ENCODE measurements around the gene KRTAP5-3.

Gene KRTAP5-3

DNA sequence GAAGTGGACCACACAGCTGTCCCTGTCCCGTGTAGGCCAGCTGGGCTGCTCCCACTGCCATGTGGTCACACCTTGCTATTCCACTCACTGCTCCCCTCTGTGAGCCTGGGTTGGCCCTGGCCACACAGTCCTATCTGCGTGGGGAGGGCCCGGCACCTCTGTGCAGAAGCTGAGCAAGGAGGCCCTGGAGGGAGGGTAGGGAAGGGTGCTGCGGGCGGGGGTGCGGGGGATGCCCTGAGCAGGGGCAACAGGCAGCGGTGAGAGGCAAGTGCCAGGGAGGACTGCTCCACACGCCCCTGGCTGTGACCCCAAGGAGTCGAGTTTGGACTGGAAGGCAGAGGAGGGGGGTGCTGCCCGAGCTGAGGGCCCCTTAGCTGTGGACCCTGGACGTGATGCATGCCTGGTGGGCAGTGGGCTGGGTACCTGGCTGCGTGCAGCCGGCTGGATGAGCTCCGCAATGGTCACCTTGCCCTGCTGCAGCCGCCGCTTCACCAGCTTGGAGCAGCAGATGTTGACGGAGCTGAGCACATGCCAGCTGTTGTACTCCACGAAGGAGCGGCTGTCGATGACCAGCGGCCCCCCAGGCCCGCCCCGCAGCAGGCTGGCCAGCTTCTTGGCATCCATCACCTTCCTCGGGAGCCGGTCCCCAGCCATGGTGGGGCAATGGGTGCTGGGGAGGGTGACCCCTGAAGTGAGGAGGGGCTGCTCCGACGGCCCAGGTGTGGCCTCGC, 42.9 kb downstream of the KRTAP5-3 start:
- DNase-seq (ENCODE audit: low read depth in 2 of 2): no peak

DNA sequence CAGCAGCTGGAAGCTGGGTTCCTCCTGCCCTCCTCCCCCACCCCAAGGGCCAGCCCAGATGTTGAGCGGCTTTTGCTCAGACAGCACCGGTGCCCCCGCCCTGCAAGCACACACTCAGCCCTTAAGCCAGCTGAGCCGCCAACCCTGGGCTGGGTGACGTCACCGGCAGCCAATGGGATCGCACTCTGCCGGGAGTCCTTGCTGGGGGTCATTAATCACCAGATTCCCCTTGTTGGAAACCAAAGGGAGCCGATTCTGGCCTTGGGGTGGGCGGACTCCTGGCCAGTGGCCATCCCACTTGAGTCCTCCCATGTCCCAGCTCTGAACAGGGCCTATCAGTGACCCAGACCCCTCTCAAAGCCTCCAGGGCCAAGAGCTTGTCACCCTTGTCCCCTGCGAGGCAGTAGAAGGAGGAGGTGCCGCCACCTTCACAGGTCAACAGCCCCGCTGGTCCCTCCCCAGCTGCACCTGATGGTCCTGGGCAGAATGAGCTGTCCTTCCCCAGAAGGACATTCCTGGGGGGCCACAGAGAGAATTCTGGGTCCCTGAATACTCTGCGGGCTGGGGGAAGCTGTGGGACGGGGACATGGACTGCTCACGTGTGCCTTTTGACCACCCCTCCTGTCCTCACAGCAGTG, 43.6 kb downstream of the KRTAP5-3 start:
- no peak for DNase-seq (ENCODE audit: low read depth in 2 of 2)

DNA sequence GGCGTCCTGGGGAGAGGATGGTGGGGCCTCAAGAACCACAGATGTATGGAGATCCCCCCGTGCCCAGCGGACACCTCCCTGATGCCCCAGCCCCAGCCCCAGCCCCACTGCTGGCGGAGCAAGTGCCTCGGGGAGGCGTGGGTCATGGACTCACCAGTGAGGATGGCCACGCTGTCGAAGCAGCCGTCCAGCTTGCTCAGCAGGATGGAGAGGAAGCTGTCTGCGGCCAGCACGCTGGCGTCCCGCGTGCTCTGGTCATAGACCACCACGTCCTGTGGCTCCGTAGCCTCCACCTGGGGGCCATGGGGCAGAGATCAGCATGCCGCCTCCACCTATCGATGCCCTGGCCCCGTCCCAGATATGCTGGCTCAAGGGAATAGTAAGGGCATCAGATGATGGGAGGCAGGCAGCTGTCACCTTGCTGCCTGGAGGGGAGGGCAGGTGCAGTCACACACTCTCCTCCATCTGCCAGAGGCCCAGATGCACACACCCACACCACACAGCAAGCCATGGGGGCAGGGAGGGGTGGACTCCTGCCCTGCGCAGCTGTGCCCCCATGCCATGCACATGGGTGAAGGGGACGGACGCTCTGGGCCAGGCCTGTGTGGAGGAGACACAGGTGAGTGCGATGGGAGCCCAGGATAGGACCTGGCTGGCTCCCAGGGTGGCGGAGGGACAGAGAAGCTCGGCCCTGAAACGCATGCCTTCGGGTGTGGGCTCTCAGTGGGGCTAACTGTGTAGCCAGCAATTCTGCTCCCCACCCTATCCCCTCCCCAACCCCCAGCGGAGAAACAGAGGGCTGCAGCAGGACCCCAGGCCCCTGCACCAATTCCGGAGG, 44.3 kb downstream of the KRTAP5-3 start:
- no peak for DNase-seq (ENCODE audit: low read depth in 2 of 2)

DNA sequence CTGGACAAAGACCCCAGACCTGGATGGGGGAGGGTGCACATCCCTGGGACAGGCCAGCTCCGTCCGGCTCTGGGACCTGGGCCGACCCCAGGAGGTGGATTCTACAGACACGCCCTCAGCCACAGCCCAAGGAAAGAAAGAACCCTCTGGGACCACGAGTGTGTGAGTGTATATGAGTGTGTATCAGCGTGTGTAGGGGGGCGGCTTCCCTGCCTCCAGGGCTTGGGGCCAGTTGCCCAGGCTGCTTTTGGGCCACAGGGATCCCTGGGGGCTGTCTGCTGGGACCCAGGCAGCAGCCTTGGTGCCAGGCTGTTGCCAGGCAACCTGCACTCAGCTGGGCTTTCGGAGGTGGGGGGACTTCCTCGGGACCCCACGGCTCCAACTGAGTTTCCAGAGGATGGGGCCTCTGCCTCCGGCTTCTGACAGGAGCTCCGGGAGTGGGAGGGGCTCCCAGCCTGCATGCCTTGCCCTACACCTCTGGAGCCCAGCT, 45.1 kb downstream of the KRTAP5-3 start:
- DNase-seq (ENCODE audit: low read depth in 2 of 2): no peak

DNA sequence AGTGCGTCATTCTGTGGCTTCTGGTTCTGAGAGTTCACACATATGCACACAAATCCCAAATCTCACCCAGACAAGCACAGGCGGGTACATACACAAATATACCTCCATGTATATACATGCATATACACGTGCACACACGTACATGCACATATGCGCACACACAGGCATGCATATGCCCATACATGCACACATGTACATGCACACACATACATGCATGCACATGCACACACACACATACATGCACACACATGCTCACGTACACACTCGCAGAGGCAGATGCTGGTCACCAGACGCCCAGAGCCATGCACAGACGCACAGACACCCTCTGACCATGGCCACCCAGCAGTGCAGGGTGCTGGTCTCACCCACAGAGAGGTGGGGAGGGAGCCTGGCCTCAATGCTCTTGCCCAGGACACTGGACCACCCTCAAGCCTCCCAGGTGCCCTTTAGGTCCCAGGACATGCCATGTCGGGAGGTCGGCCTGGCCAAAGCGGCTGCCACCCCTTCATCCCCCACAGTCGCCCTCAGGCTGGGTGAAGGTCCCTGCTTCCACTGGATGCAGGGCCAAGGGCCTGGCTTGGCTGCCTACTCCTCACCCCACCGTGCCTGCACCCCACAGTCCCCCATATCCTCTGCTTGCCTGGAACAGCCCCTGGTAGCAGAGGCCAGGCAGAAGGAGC, 45.7 kb downstream of the KRTAP5-3 start:
- no peak for DNase-seq (ENCODE audit: low read depth in 2 of 2)

DNA sequence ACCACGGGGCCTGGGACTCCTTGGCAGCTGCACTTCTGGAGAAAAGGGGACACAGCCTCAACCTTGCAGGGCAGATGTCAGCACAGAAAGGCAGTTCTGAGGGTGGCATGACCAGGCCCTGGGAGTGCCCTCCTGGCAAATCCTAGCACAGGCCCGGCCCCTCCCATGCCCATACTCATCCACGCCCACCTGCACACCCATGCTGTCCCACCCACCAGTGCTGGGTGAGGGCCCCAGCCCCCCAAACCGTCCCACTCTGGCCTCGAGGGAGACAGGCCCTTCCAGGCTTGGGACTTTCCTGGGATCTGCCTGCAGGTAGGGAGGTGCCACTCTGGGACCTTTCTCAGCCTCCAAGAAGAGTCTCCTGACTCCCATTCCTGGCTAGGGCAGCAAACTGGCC, 46.3 kb downstream of the KRTAP5-3 start:
- DNase-seq (ENCODE audit: low read depth in 2 of 2): no peak

DNA sequence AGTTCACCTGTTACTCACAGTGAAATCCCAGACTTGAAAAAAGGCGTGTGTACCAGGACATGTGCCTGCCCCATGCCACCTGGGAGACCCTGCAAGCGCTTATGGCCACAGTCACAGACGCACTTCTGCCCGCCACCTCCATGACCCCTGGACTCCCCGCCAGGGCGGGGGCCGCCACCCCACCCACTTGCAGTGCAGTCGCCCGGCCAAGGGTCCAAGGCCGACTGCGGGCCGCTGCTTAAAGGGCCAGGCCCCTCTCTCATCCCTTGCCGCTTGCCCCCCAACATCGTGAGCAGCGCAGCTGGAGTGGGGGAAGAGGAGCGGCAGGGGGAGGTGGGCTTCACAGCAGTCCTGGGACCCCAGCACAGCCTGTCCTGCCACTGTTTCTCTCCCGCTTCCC, 47.0 kb downstream of the KRTAP5-3 start:
- no peak for DNase-seq (ENCODE audit: low read depth in 2 of 2)

DNA sequence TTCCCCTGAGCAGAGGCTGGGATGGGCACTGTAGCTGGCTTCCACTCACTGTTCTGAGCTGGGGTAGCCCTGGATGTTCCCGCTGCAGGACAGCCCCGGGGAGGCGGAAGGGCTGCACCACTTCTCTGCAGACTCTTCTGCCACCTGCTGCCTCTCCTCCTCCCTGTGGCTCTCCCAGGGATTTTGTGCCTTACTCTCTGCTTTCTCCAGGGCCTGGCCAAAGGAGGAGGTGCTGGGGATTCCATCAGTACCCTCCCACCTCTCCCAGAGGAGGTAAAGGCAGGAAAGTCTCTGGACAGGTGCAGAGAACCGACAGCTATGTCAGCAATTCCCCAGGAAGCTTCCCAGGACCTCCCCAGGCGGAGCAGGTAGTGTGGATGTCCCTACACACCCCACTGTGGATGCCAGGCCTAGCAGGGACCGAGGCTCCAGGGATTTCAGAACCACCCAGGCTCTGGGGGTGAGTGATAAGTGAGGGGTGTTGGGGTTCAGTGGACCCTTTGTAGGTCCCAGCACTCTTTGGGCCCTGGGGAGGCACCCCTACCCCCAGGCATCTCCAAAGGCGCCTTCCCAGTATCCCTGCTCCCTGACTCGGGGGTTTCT, 47.5 kb downstream of the KRTAP5-3 start:
- no peak for DNase-seq (ENCODE audit: low read depth in 2 of 2)

DNA sequence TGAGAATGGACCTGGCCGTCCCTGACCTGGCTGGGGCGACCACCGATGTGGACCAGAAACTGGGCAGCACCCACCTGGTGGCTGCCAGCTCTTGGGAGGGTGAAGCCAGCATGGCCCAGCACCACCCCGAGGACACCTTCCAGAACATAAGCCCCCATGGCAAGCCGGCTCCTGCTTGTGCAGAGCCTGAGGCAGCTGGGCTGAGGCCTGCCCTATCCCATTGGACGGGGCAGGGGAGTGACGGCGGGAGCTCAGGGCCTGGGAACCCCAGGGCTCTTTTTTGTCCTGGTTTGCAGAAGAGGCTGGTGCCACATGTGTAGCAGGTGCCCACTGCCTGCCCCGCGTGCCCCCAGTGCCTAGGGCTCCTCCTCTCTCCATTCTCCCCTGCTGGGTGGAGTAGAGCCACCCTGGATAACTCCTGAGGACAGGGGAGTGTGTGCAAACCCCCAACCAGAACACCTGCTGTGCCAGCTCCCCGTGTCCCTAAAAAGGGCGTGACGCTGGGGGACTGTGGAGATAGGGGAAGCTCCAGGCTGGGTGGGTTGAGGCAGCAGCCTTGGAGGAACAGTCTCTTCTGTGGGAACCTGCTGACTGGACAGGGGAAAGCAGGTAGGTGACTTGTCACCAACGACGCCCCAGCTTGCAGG, 48.1 kb downstream of the KRTAP5-3 start:
- no peak for DNase-seq (ENCODE audit: low read depth in 2 of 2)

DNA sequence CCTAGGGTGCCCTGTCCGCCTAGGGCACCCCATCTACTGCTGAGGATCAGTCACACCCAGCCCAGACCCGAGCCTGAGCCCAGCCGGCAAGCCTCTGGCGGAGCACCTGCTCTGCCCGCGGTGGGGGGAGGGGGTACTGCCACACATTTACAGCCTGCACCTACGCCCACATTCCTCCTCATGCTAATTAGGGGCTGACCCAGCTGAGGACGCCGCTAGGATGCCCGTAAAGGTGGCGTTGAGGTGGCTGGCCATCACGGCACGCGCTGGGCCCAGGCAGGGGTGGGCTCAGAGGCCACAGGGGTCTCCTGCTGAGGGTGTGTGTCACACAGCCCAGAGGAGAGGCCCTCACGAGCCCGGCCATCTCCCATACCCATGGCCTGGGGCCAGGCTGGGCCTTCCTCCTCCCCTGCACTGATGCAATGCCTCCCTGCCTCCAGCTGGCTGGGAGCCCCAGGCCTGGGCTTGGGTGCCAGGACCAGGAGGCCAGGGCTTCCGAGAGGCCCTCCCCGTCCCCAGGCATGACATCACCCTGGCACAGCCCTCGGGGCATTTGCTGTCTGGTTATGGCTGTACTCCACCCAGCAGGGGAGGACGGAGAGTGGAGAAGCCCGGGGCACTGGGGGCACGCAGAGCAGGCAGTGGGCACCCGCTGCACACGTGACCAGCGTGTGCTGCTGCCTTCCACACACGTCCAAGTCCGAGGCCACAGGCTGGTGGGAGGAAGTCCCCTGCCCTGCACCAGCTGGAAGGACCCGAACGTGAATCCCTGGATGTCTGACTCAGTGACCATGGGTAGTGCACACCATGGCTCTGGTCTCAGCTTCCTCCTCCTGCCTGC, 48.9 kb downstream of the KRTAP5-3 start:
- DNase-seq (ENCODE audit: low read depth in 2 of 2): no peak

DNA sequence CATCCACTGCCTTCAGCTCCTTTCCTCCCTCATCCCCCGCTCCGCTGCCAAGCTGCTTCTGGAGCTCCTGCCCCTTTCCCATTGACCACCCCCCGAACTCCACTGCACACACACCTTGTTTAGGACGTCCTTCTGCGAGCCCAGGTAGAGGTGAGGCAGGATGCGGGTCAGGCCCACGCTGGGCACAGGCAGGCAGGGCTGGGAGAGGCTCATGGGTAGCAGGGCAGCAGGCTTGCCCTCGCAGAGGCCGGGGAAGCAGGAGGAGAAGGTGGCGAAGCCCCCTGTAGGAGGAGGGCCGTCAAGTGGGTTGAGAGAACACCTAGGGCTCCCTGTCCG, 49.5 kb downstream of the KRTAP5-3 start:
- DNase-seq (ENCODE audit: low read depth in 2 of 2): no peak

DNA sequence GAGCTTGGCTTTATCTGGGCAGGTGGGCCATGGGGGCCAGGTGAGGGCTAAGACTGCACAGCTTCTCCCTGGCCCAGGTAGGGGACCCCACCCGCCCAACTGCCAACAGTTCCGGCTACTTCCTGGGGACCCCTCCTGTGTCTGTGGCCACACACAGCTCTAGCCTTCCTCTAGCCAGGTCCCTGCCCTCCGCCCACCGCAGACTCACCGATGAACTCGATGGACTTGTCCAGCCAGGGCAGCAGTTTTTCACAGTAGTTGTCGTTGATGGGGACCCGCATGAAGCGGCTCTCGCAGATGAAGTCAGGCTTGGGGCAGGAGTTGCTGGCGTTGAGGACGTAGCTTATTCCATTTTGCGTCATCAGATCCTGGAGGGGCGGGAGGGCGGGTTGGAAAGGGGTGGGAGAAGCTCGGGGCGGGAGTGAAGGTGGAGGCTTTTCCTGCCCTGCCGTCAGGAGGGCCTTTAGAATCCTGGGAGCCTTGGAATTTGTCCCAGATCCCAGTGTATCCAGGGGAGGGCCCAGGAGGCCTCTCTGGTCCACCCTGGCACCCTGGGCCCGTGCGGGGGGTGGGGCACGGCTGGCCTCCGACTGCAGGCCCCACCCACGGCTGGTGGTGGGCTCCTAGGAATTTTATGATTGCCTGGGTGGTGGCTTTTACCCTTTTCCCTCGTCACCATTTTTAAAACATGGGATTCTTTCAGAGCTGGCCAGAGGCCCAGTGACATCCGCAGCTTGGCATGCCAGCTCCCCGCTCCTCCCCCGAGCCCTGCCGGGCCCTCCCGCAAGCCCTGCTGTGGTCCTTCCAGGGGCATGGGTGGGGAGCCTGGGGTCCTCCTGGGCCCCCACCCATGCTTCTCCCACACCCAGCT, 50.1 kb downstream of the KRTAP5-3 start:
- no peak for DNase-seq (ENCODE audit: low read depth in 2 of 2)

Measured in stimulated activated CD8-positive, alpha-beta memory T cell treated with anti-CD3 and anti-CD28 coated beads, Interleukin-7, amount 100 ng/mL, for 1 hour (primary cell).